ENCODE results near the gene ATP6V0C.

The ATP6V0C gene

DNA sequence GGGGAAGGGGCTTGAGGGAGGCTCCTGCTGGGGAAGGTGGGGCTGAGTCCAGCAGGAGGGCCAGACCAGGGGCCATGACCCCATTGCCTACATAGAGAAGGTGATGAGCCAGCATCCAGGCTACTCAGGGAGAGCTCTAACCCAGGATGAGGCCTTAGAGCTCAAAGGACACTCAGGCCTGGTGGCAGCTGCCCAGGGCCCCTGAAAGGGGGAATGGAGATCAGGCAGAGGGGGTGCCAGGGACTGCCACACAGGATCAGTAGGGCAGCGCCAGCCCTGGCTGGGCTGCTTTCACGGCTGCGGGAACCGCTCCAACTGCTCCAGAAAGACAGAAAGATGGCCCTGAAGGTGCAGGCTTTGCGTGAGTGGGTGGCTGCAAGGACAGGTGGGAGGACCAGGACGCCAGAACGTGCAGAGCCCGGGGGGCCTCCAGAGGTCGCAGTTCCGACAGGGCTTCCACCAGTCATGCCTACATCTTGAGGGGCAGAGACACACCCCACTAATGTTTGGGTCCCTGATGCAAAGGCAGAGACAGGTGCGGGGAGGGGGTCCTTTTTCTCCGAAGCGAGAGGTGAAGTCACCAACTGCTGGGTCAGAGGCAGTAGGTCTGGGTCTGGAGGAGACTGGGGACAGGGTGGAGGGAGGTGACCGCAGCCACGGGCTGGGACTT, 882 bp upstream of the ATP6V0C start:
- DNase-seq = peak; percentile 36

DNA sequence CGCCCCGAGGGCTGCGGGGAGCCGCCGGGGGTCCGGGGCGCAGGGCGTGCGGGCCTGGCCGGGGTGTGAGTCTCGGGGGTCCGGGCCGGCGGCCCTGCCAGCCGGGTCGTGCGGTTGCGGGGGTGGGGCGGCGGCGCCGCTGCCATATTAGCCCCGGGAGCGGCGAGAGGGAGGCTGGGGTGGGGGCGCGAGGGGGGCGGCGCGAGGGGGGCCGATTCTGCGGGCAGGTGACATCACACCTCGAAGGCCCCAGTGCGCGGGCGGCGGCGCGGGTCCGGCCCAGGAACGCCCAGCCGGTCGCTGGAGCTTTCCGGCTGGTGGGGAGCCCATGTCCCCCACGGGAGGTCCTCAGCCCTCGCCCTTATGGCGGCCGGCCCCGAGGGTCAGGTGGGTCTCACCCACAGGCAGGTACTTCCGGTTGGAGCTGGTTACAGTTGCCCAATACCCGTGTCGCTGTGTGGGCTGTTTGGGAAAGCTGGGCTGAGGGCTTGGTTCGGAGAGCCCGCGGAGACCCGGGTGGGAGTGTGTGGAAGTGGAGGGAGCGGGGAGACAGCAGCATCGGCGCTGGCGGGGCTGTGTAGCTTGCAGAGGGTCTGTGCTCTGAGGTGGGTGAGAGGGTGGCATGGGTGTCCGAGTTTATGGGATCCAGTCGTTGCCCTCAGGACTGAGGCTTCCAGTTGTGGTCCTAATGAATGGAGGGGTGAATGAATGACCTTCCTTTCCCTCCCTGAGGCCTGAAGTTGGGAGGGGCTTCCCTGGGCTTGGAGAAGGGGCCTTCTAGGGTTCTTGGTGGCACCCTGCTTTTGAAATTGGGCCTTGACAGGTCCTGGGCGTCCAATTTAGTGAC, 804 bp downstream of the ATP6V0C start:
- peak; percentile 53 for DNase-seq

DNA sequence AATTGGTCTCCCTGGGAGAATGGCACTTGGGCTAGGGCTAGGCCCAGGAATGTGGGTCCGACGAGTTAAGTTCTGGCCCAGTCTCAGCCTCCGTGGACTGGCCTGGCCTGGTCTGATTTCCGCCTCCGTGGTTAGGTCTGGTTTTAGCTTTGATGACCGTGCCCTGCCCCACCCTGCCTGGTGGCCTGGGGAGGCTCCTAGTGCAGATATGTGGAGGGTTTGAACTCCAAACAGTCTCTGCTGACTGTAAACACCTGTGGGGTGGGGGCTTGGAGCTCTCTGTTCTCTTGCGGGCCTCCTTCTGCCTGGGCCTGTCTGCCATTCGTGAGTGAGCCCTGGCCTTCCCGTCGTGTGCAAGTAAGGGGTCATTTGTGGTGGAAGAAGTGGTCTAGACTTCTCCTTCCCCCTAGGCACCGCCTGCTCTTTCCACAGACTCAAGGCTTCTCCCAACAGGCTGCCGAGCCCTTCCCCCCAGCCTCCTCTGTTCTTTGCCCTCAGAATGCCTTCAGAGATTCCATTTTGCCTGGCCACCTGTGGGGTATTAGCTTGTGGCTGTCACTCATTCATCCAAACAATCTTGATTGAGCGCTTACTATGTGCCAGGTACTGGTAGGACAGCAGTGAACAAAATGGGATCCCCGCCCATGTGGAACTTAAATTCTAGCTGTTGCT, 1.6 kb downstream of the ATP6V0C start:
- no peak for DNase-seq

DNA sequence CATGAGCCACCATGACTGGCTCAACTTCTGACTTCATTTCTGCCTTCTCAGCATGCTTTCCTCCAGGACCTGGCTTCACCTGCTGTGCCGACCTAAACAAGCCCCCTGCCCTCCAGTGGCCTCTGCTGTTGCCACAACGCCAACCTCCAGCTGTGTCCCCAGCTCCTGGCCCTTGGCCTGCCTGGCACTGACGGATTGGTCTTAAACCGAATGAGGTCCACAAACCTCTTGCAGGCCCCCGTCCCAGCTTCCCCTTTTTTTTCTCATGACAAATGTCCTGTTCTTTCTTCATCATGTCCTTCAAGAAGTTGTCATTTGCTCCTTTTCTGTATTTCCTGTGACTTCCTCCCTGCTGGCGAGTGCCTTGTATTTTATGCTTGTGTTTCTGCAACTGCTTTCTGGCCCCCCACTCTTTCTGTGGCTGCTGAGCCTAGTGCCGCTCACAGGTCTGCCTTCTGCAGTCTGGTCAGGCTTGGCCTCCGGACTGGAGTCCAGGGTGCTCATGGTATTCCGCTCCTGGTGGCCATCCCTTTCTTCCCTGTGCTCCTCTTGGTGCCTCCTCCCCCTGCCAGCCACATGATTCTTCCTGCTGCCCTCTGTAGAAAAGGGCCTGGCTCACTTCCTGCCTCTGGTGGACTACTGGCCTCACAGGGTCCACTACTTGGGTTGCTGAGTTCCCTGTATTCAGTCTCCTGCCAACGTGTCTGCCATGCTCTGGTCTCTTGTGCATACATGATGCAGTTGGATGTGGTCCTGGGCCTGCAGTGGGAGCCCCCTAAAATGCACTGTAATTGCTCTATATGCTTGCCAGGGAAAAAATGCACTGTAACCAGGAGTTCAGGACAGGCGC, 2.9 kb downstream of the ATP6V0C start:
- DNase-seq = peak; percentile 46

DNA sequence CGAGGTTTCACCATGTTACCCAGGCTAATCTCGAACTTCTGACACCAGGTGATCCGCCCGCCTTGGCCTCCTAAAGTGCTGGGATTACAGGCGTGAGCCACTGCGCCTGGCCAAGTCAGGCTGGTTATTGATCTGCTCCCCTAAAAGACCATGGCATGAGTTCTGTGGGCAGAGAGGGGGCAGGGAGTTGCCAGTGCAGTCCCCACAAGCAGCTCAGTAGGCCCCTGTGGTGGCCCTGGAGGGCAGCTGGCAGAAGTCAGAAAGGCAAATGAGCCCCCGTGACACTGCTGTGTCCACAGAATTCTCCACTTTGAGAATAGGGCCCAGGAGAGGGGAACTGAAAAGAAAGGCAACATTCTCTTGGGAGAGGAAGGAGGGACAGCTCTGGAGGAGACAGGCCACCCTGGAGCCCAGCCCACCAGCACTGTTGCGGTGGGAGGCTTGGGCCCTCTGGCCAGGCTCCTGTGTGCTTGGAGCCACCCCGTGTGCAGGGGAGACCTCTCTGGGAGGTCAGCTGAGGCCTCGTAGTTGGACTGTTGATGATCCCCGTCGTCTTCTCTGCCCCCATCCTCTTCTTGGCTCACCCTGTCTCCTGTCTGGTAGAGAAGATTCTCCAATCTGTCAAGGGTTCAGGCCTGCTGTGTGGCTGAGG, 4.3 kb downstream of the ATP6V0C start:
- no peak for DNase-seq

DNA sequence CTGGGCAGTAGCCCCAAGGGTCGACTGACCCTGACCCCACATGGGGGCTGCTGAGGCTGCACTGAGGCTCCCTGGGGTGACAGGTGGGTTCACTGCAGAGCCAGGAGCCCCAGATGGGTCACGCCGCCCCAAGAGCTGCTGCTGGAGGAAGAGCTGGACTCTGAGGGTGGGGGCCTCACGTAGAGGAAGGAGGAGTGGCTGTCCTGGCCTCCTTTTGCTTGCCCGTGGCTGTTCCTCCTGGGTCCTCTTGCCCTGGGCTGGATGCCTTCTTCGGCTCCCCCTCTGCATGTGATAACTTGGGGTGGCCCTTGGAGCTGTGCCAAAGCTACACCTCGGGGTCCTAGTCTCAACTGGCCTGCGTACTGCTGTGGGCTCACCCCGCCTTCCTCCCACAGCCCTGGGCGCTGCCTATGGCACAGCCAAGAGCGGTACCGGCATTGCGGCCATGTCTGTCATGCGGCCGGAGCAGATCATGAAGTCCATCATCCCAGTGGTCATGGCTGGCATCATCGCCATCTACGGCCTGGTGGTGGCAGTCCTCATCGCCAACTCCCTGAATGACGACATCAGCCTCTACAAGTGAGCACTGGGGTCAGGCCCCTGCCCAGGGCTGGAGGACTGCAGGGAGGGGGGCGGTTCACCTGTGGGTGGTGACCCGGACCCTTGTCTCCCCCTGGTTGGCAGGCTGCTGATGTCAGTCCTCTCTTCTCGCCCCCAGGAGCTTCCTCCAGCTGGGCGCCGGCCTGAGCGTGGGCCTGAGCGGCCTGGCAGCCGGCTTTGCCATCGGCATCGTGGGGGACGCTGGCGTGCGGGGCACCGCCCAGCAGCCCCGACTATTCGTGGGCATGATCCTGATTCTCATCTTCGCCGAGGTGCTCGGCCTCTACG, 5.3 kb downstream of the ATP6V0C start:
- DNase-seq = no peak

DNA sequence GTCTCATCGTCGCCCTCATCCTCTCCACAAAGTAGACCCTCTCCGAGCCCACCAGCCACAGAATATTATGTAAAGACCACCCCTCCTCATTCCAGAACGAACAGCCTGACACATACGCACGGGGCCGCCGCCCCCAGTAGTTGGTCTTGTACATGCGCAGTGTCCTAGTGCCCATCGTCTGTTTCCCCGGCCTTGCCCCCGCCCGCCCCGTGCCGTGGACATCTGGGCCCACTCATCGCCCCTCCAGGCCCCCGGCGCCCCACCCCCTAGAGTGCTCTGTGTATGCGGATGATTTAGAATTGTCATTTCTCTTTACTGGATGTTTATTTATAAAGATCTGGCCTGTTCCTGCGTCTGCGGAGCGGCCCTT, 5.9 kb downstream of the ATP6V0C start:
- DNase-seq = no peak

DNA sequence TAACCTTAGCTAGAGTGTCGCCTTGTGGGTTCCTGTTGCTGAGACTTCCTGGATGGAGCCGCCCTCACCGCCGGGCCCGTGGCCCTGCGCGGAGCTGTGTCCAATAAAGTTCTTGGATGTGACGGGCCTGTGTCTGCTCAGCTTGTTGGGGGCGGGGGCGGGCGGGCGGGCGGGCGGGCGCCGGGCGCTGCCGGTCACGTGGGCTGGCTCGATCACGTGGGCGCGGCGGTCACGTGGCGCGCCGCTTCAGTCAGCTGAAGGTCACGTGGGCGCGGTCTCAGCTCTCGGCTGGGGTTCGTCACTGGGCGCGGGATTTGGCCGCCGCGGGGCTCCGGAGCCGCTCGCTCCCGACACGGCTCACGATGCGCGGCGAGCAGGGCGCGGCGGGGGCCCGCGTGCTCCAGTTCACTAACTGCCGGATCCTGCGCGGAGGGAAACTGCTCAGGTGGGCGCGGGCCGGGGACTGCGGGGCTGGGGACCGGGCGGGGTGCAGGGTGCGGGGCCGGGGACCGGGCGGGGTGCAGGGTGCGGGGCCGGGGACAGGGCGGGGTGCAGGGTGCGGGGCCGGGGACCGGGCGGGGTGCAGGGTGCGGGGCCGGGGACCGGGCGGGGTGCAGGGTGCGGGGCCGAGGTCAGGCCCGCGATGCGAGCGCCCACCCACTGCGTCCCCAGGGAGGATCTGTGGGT, 6.5 kb downstream of the ATP6V0C start, which contains the start of gene AMDHD2:
Gene AMDHD2 (plus strand): TSS at position 275 of the 687 bp plus-strand sequence. CDS start 88 bp downstream, at position 363.
- peak; percentile 91 for DNase-seq

DNA sequence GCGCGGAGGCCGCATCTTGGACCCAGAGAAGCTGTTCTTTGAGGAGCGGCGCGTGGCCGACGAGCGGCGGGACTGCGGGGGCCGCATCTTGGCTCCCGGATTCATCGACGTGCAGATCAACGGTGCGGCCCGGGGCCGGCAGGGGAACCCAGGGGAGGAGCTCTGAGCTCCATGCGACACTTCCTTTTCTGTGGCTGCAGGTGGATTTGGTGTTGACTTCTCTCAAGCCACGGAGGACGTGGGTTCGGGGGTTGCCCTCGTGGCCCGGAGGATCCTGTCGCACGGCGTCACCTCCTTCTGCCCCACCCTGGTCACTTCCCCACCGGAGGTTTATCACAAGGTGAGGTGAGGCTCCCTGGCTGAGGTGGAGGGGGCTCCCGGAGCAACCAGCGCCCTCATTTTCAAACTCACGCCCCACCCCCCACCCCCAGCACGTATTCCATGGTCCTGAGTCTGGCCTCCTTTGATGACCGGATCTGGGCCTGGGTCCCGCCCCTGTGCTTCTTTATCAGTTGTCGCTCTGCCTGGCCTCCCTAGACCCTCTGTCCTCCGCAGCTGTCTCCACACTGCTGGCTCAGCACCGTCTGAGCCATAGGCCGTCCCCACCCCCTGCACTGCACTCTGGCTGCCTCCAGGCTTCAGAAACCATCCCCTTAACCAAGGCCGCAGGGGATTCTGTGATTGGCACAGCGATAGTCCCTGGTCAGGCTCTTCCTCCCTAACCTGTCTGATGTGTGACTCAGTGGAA, 7.2 kb downstream of the ATP6V0C start:
- DNase-seq = peak; percentile 87

DNA sequence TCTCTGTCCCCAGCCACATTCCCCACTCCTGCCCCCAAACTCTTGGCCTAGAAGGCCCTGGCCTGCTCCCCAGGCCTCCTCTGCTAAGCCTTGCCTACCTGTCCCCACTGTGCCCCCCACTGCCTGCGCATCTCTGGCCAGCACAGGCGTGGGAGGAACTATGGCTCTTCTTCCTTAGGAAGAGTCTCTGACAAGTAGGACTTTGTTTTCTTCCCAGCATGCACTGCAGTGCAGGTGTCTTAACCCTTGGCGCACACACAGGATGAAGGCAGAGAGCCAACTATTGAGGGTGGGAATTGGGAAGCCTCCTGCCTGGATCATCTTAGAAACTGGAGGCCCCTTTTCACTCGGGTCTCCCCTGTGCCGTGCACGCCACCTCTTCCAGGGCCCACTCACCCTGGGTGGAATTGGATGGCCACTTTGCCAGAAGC, 10.1 kb downstream of the ATP6V0C start:
- peak; percentile 14 for DNase-seq

DNA sequence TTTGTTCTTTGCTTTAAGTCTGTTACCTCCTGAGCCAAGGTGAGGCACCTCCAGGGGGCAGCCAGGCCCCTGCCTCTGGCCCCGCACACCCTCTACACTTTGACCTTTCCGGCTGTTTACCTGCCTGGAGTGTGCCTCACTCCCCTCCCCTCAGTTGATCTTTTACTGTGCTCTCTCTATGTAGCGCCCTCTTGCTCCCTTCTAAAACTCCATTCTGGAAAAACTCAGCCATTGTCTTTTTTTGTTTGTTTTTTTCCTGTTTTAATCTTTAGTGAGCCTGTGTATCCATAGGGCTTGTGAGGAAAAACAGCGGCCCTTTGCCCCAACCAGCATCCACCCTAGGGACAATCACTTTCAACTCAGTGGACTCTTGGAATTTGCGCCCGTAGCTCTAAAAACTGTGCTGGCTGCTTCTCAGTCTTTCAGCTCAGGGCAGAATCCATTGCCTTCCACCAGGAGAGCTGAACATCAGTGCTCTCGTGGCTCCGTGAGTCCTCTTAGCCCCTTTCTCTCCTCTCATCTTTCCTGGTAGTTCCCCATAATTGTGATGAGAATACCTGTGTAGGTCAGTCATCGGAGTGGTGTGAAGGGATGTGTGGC, 10.7 kb downstream of the ATP6V0C start:
- peak; percentile 6 for DNase-seq

DNA sequence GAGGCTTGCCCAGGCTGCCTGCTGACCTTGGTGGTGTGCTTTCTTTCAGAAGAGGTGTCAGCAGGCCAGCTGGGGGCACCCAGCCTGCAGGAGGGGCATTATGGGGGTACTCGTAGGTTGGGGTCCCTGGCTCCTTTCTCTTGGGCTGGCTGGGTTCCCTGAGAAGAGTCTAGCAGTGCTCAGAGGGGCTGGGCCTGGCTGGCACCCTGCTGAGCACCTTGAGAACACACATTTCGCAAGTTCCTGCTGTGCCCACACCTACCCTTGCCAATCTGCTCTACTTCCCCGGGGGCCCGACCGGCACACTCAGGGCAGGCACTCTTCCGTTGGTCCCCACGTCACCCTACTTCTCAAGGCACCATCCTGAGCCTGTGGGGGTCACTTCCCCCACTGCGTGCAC, 12.4 kb downstream of the ATP6V0C start:
- no peak for DNase-seq

DNA sequence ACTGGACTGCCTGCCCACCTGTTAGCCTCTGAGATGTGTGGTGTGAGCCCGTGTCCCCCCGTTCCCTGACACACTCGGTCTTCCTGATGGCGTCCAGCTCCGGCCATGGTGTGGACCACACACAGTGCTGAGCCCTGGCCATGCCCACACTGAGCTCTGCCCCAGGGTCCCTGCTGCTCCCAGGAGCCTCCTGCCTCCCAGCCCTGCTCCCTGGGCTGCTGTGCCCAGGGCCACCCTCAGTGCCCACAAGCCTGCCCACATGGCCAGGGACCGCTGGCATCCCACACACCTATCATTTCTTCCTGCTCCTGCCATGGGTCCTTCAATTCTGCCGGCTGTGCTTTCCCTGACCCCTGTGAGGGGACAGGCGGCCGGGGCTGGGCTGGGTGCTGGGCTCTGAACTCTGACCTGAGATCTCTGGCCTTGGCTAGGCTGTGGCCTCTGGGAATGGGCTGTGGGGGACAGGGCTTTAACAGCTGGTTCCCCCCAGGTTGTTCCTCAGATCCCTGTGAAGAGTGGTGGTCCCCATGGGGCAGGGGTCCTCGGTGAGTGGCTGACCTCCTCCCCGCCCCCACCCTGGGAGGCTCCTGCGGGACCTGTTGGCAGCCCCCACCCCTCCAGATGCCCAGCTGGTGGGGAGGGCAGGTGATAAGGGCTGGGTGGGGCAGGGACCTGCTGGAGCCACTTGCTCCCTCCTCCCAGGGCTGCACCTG, 13.5 kb downstream of the ATP6V0C start:
- DNase-seq = no peak

DNA sequence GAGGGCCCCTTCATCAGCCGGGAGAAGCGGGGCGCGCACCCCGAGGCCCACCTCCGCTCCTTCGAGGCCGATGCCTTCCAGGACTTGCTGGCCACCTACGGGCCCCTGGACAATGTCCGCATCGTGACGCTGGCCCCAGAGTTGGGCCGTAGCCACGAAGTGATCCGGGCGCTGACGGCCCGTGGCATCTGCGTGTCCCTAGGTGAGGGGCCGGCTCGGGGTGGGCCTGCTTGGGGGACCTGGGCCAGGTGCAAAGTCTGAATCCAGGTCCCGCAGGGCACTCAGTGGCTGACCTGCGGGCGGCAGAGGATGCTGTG, 14.0 kb downstream of the ATP6V0C start:
- DNase-seq = peak; percentile 16

DNA sequence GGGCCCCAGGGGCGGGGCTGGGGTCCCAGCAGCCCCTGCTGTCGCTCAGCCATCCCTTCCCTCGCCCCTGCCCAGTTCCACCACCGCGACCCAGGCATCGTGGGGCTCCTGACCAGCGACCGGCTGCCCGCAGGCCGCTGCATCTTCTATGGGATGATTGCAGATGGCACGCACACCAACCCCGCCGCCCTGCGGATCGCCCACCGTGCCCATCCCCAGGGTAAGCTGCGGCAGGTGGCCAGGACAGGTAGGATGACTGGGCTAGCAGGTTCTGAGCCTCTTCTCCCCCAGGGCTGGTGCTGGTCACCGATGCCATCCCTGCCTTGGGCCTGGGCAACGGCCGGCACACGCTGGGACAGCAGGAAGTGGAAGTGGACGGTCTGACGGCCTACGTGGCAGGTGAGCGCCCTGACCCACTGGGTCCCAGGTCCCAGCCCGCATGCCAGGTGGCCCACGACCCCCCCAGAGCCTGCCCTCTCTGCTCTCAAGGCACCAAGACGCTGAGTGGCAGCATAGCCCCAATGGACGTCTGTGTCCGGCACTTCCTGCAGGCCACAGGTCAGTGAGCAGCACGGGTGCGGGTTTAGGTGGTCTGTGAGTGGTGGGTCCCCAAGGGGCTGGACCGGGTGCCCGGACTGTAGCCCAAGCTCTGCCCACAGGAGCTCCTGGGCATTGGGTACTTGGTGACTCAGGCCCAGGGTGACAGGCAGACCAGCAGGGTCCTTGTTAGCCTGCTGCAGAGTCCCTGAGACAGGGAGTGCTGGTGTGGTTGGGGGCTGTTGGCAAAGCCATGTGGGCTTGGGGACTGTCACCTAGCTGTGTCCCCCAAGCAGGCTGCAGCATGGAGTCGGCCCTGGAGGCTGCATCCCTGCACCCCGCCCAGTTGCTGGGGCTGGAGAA, 14.7 kb downstream of the ATP6V0C start:
- peak; percentile 13 for DNase-seq

DNA sequence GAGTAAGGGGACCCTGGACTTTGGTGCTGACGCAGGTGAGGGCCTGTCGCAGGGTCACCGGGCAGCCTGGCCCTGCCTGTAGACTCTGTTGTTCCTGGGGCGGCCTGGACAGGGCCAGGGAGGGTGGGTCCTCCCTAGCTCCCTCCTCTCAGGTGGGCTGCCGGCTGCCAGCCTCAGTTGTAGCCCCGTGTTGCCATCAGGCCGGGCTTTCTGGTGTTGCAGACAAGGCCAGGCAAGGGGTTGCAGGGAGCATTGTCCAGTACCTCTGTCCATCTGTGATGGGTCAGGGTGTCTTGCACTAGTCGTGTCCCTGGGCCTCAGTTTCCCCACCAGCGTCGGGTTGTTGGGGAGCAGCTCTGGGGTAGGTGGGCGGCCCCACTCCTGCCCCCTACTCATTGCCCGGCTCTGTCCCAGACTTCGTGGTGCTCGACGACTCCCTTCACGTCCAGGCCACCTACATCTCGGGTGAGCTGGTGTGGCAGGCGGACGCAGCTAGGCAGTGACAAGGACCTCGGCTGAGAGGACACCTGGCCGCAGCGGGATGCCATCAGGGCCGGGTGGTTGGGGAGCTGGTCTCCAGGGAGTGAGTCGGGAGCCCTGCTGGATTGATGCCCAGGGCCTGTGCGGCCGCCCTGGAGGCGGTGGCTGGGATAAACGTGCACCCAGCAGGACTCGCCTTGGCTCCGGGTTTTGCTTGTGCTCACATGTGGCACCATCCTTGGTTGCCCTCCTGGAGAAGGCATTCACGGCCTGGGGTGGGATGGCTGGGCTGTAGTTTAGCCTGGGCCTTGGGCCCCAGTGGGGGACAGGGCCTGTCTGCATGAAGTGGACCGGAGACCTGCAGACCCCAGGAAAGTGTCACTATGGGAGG, 15.5 kb downstream of the ATP6V0C start:
- DNase-seq = peak; percentile 15
